ENCODE measurements around the gene WDR83.
A peak's percentile ranks its signal among the peaks of the same experiment; 100 is the strongest.
"Not testable (repeated sequence)": the region's sequence is repeated elsewhere in the genome, so short reads cannot be mapped to it uniquely, and the experiment has no call there.

WDR83 gene, protein sequence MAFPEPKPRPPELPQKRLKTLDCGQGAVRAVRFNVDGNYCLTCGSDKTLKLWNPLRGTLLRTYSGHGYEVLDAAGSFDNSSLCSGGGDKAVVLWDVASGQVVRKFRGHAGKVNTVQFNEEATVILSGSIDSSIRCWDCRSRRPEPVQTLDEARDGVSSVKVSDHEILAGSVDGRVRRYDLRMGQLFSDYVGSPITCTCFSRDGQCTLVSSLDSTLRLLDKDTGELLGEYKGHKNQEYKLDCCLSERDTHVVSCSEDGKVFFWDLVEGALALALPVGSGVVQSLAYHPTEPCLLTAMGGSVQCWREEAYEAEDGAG

DNA sequence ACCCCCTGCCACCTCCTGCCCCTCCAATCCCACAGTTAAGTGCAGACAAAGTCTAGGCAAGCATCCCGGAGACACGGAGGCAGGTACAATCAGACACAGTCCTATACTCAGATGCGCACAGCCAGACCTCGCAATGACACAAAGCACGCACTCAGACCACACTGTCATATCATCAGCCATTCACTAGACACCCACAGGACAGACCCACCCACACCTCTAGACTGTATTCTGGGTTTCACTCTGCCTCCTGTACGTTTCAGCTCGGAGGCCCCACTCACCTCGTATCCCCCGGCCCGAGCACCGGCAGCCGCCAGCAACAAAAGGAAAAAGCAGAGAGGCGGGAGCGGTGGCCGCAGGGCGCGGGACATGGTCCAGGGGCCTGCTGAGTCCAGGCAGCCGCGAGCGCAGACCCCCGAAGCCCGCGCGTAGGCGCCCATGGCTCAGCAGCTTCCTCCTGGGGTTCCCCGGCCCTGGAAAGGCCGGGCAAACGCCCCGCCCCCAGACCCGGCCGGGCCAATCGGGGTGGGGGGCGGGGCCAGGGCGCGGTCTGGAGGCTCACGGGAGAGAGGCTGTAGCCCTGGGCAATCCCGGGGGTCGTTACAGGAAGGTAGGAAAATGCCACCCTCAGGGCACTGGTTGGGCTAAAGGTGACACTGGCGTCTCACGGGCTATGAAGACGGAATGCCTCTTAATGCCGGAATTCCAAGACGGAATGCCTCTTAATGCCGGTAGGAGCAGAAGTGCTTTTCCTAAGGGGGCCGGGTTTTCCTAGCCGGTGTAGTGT is at the start of gene WDR83, which contains the start of gene MAN2B1:
TSS of gene WDR83 (plus strand) at position 543 of the 784 bp plus-strand sequence. CDS start 2,984 bp downstream, outside the sequence.
TSS of gene MAN2B1 (minus strand) at position 478 of the 784 bp plus-strand sequence. CDS start at position 437, 41 bp downstream.
- DNase-seq (ENCODE audit: low spot score), result peak; percentile 98

DNA sequence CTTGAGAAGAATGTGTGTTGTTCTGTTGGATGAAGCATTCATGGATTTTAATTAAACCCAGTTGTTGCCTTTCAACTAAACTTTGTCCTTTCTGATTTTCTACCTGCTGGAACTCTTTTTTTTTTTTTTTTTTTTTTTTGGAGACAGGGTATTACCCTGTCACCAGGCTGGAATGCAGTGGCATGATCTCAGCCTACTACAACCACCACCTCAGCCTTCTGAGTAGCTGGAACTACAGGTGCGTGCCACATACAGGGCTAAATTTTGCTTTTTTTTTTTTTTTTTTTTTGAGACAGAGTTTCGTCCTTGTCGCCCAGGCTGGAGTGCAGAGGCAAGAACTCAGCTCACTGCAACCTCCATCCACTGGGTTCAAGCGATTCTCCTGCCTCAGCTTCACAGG is 49.0 kb upstream of the WDR83 start:
- no peak for DNase-seq (ENCODE audit: low spot score)

DNA sequence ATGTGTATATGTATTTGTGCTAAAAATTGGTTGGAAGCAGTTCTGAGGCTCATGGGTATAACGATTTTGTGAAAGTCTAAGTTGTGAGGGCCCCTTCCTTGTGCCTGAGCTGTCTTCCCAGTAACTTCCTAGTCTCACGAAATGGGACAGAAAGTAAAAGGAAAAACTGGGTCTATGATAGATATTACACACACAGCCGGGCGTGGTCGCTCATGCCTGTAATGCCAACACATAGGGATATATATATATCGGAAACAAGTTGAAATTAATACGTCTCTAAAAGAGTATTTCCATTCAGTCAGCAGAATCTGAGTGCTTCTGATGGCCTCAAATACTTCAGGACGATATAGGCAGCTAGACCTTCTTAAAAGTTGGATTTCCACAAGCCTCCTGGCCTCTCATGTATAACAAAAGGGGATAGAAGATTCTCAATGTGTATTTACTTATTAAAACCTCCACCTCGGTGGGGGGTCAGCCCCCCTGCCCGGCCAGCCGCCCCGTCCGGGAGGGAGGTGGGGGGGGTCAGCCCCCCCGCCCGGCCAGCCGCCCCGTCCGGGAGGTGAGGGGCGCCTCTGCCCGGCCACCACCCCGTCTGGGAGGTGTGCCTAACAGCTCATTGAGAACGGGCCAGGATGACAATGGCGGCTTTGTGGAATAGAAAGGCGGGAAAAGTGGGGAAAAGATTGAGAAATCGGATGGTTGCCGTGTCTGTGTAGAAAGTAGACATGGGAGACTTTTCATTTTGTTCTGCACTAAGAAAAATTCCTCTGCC is 45.2 kb upstream of the WDR83 start:
- not testable (repeated sequence) for DNase-seq (ENCODE audit: low spot score)

DNA sequence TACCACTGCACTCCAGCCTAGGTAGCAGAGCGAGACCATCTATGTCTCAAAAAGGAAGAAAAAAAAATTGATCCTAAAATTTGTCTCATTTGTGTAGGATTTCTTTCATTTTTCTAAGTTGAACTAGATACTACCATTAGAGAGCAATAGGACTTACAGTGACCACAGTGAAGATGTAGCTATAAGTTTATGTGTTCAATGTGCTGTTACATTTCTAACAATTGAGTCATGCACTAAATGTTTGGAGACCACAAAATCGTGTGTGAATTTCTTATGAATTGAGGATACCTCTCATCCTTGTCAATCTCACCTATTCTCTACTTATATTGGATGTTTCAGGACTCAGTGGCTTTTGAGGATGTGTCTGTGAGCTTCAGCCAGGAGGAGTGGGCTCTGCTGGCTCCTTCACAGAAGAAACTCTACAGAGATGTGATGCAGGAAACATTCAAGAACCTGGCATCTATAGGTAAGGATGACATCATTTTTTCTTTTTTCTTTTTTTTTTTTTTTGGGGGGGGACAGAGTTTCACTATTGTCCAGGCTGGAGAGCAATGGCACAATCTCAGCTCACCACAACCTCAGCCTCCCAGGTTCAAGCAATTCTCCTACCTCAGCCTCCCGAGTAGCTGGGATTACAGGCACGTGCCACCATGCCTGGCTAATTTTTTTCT is 43.1 kb upstream of the WDR83 start:
- DNase-seq (ENCODE audit: low spot score), result no peak

DNA sequence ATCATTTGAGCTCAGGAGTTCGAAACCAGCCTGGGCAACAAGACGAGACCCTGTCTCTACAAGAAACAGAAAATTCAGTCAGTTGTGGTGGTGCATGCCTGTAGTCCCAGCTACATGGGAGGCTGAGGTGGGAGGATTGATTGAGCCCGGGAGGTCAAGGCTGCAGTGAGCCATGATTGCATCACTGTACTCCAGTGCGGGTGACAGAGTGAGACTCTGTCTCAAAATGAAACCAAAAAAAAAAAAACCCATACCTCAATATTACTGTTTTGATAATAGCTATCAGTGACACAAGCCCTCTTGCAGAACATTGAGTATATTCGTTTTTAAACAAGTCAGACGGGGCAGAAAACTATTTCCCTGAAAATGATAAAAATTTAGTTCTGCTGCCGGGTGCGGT is 39.6 kb upstream of the WDR83 start:
- no peak for DNase-seq (ENCODE audit: low spot score)

DNA sequence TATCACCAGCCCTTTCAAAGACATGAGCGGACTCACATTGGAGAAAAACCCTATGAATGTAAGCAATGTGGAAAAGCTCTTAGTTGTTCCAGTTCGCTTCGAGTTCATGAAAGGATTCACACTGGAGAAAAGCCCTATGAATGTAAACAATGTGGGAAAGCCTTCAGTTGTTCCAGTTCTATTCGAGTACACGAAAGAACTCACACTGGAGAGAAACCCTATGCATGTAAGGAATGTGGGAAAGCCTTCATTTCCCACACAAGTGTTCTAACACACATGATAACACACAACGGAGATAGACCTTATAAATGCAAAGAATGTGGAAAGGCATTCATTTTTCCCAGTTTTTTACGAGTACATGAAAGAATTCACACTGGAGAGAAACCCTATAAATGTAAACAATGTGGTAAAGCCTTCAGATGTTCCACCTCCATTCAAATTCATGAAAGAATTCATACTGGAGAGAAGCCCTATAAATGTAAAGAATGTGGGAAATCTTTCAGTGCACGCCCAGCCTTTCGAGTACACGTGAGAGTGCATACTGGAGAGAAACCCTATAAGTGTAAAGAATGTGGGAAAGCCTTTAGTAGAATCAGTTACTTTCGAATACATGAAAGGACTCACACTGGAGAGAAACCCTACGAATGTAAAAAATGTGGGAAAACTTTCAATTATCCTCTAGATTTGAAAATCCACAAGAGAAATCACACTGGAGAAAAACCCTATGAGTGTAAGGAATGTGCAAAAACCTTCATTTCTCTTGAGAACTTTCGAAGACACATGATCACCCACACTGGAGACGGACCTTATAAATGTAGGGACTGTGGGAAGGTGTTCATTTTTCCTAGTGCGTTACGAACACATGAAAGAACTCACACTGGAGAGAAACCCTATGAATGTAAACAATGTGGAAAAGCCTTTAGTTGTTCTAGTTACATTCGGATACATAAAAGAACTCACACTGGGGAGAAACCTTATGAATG is 38.3 kb upstream of the WDR83 start:
- no peak for DNase-seq (ENCODE audit: low spot score)

DNA sequence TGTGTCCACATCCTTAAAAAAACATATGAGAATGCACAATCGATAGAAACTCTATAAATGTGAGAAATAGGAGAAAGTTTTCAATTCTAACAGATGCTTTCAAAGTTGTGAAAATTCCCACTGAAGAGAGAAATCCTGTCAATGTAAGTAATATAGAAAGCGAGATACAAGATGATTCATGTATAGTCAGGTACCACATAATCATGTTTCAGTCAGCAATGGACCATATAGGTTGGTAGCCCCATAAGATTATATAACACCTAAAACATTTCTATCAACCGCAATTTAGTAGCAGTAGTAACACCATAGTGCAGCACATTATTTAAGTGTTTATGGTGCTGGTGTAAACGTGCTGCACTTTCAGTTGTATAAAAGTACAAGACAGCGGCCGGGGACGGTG is 37.4 kb upstream of the WDR83 start:
- no peak for DNase-seq (ENCODE audit: low spot score)

DNA sequence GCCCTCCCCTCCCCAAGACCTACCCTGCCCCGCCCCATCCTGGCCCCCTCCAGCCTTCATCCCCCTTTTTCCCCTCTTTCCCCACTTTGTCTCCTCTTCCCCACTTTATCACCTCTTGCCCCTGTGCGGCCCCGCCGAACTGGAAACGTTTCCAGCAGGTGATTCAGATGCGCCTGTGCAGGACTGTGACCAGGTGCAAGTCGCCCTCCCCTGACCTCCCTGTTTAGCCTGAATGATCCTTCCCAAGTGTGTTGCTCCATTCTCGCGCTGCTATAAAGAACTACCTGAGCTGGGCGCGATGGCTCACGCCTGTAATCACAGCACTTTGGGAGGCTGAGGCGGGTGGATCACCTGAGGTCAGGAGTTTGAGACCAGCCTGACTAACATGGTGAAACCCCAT is 30.0 kb upstream of the WDR83 start:
- DNase-seq (ENCODE audit: low spot score), result no peak

DNA sequence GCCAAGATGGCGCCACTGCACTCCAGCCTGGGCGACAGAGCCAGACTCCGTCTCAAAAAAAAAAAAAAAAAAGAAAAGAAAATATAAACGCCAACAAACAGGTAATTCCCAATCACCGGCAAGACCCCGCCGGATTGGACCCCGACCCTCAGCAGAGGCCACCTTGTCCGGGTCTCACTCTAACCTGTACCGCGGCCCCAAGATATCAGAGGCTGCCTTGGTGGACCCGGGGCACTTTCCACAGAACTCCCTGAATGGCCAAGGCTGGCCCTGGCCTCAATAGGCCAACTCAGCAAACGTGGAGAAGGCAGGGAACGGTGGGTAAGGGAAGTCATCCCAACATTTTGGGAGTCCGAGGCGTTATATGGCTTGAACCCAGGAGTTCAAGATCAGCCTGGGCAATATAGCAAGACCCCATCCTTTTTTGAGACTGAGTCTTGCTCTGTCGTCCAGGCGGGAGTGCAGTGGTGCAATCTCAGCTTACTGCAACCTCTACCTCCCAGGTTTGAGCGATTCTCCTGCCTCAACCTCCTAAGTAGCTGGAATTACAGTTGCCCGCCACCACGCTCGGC is 27.9 kb upstream of the WDR83 start:
- DNase-seq (ENCODE audit: low spot score), result no peak

DNA sequence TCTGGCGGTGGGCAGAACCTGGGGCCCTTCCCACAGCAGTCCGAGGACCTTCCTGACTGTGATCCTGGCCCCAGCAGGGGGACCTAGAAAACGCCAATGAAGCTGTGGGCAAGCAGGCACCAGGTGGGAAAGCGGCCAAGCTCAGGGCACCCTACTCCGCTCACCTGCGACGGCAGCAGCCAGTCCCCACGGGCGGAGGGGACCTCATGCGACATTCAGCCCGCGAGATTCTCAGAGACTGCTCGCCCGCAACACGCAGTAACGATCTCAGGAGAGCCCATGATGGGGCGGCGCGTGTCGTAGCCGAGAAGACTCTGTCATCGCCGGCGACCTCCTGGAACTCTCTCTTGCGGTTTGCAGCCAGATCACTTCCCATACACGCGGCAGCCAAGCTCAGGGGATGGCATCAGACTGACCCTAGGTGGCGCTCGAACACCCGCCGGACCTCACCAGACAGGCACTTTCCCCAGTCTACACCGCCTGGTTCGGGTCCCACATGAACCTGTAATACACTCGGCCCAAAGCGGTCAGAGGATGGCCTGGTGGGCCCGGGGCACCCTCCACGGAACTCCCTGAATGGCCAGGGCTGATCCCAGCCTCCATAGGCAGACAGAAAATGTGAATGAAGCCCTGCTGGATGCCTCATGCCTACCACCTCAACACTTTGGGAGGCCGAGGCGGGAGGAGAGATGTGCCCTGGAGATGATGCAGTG is 26.6 kb upstream of the WDR83 start:
- peak; percentile 94 for DNase-seq (ENCODE audit: low spot score)

DNA sequence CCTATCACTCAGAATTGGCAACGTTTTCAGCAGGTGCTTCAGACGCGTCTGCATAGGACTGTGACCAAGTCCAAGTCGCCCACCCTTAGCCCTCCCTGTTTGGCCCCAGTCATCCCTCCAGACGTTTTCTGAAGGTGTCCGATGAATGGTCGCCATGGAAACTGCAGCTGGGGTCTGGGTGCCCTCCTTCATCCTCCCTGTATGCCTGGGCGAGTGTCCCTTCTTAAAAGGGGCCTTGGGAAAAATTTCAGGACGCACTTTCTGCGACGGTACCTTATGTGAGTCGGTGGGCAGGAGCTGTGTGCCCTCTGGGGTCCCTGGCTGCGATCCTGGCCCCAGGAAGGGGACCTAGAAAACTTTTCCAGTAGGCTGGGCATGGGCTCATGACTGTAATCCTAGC is 25.2 kb upstream of the WDR83 start:
- DNase-seq (ENCODE audit: low spot score), result no peak

DNA sequence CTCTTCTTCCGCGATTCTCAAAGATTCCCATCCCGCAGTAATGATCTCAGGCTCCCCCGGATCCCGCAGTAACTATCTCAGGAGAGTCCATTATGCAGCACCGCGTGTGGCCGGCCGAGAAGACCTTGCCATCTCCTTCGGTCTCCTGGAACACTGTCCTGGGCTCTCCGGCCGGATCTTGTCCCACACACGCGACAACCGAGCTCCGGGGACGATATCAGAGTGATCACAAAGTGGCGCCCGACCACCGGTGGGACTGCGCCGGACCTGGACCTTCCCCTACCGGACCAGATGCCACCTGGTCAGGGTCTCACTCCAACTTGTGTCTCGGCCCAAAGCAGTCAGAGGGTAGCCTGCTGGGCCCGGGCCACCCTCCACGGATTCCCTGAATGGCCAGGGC is 24.1 kb upstream of the WDR83 start:
- DNase-seq (ENCODE audit: low spot score), result no peak

DNA sequence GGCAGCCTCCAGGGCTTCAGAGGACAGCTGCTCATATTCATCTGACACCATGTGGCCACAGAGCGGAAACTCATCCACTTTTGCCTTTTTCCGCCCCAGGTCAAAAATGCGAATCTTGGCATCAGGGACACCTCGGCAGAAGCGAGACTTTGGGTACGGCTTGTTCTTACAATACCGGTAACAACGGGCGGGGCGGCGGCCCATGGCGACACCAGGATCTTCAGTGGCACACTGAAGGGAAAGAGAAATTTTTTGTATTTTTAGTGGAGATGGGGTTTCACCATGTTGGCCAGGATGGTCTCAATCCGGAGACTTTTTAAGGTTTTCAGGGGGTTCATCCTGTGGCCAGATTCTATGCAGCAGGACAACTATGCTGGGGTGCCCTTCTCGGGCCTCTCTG is 22.9 kb upstream of the WDR83 start:
- not testable (repeated sequence) for DNase-seq (ENCODE audit: low spot score)

DNA sequence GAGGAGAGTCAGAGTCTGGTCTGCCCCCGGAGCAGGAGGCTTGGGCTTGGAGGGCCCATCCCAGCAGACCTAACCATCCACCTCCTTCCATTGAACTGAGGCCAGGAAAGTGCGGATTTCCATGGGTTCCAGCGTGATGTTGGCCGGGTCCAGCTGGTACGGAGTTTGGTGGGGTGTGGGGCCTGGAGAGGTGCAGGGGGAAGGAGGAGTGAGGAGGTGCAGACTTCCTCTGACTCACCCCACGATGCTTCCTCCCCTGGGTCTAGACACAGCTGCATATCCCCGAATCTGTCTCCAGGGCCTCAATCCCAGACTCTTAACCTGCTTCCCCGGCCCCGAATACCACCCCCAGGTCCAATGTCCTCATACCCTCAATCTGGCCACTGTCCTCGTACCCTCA is 20.1 kb upstream of the WDR83 start:
- peak; percentile 16 for DNase-seq (ENCODE audit: low spot score)

DNA sequence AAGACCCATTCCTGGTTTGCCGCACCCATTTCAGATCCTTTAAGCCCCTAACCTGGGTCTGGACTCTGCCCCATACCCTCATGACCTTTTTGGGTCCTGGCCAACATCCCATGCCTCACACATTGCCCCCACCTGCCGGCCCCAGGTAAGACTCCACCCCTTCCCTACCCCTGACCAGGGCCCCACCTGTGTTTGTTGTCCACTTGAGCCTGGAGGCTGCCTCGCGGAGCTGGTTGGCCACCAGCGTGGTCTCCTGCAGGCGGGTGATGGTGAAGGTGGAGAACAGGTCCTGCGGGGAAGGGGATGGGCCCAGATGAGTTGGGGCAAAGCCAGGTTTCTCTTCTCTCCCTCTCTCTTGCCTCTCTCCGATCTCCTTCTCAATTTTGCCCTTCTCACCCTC is 19.6 kb upstream of the WDR83 start:
- DNase-seq (ENCODE audit: low spot score), result peak; percentile 2

DNA sequence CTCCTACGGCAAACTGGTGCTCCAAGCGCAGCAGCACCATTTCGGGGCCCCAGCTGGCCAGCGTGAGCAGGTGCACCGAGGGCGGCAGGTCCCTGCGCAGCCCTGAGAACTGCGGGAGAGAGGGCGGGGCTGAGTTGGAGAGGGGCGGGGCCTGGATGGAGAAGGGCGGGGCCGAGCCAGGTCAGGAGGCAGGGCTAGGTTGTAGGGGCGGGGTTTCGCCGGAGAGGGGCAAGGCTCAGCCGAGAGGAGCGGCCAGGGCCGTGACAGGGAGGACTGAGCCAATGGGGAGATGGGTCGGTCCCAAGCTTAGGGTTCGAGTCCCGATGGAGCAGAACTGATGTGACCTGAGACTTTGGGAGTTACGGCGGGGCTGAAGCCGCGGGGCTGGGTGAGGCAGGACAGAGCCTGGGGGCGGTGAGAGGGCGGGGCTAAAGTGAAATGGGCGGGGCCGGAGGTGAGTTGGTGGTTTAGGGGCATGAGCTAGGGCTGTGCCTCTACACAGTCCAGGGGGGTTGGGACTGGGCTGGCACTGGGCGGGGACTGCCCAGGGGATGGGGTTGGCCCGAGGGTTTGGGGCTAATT is 19.0 kb upstream of the WDR83 start:
- peak; percentile 84 for DNase-seq (ENCODE audit: low spot score)

DNA sequence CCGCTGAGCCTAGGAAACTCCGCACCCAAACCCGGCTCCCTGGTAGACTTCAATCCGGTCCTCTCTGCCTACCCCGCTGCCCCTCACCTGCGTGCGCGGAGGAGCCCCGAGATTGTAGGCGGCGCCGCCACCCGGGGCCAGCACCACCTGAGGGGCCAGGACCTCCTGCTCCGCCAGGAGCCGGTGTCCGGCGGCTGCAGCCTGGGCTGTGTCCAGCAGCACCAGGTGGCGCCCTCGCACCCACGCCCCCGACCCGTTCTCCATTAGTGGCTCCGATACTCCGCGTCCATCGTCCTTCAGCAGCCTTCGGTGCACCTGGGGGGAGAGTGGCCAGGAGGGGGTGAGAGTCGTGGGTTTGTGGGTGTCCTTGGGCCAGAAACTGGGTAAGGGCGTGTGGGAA is 18.5 kb upstream of the WDR83 start:
- peak; percentile 19 for DNase-seq (ENCODE audit: low spot score)

DNA sequence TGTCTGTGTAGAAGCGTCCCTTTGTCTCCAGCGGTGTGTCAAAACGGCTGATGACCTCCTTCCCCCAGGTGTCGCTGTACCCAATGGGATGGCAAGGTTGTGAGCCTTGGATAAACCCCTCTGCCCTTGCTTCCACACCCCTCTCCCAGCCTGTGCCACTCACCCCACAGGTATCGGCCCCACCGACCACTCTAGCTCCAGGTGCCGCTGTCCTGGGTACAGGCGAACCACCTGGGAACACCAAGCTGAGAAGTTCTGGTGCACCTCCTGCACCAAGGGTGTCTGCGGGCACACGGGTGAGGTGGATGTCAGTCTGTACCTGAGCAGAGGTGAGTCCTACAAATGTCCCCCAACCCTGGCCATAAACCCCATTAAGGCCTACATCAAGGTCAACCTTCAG is 16.7 kb upstream of the WDR83 start:
- no peak for DNase-seq (ENCODE audit: low spot score)

DNA sequence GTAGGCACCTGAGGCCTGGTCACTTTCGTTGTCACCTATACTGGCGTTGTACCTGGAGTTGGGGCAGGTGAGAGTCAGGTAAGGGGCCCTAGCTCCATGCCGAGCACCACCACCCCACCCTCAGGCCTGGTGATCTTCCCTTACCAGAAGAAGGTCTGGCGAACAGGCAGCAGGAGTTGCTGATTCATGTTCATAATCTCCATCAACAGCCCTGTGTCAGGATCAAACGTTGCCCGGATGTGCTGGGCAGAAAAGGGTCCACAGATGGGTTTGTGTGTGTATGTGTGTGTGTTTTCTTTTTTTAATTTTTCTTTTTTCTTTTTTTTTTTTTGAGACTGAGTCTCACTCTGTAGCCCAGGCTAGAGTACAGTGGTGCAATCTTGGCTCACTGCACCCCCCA is 14.4 kb upstream of the WDR83 start:
- DNase-seq (ENCODE audit: low spot score), result no peak
